Stomach (tissue), 9 donors: ENCODE measurements around the gene PTBP3. TPM values are rescaled to one million over a fixed set of nuclear protein-coding genes. Genes with fewer than 3 reads are reported as not detected.

Experiments
- DNase-seq, 2 donors: peaks; one replicate each; pipeline versions ENCODE4 v3.0.0 to v3.0.0-alpha.2; 2013 to 2019
- H3K27ac ChIP-seq, 5 donors: fragments of 200-600 bp in 4 of 5; sonication (generic) in 4 of 5; one replicate each; pipeline ENCODE4 v1.5.1; 2013 to 2019; ENCODE audit warnings: mild to moderate bottlenecking in 1 of 5, moderate library complexity in 1 of 5
- H3K27me3 ChIP-seq, 3 donors: fragments of 200-600 bp; sonication (generic); one replicate each; pipeline ENCODE4 v1.5.1; 2017 to 2019; ENCODE audit warnings: mixed run types in 1 of 3
- H3K36me3 ChIP-seq, 4 donors: fragments of 200-600 bp; sonication (generic); 1 replicate in 3 of 4; 2 replicates in 1 of 4; pipeline ENCODE4 v1.5.1; 2016 to 2019
- H3K4me1 ChIP-seq, 4 donors: fragments of 200-600 bp; sonication (generic); one replicate each; pipeline ENCODE4 v1.5.1; 2016 to 2019
- H3K4me3 ChIP-seq, 4 donors: fragments of 200-600 bp; sonication (generic) in 3 of 4; one replicate each; pipeline ENCODE4 v1.5.1; 2016 to 2019; ENCODE audit warnings: mild to moderate bottlenecking in 1 of 4
- H3K9me3 ChIP-seq, 4 donors: fragments of 200-600 bp; sonication (generic); one replicate each; pipeline ENCODE4 v1.5.1; 2016 to 2019
- CTCF ChIP-seq, 7 experiments: fragments of 450-650 bp in 4 of 7; fragments of 200-600 bp in 3 of 7; sonication (generic) in 3 of 7; IDR thresholded peaks; one replicate each; pipeline ENCODE4 v1.5.1; 2016 to 2019; ENCODE audit warnings: antibody characterized with exemption in 7 of 7, control low read depth in 2 of 7, mild to moderate bottlenecking in 1 of 7
- EP300 ChIP-seq: sonication (generic); formaldehyde crosslinking; IDR thresholded peaks from one replicate; pipeline ENCODE4 v1.6.1; 2017; ENCODE audit warnings: antibody characterized with exemption
- POLR2A ChIP-seq, 4 donors: fragments of 450-650 bp; IDR thresholded peaks; one replicate each; pipeline ENCODE4 v1.6.1; 2016; ENCODE audit warnings: antibody characterized with exemption in 4 of 4, control low read depth in 2 of 4, mild to moderate bottlenecking in 1 of 4, moderate library complexity in 1 of 4
- POLR2AphosphoS5 ChIP-seq, 3 donors: sonication (generic); formaldehyde crosslinking; IDR thresholded peaks; one replicate each; pipeline ENCODE4 v1.6.1; 2016; ENCODE audit warnings: antibody characterized with exemption in 3 of 3
- WGBS, 5 donors: extraction: QIAGEN DNeasy Blood & Tissue Kit in 3 of 5; methylation state at CpG; one replicate each; pipeline versions ENCODE4 v1.1.5 to v1.1.7; 2013 to 2018; 5-methylcytosine and 5-hydroxymethylcytosine counted together
- intact Hi-C: fragments of 100-400 bp; cut with DNase I; formaldehyde crosslinking; loops from one replicate; pipeline ENCODE4 v1.15.1; 2023; ENCODE audit warnings: low total_unique reads
- polyA plus RNA-seq, 3 donors: library from polyadenylated mRNA; stranded (reverse); fragments of 200-250 nt; gene quantifications; one replicate each; pipeline ENCODE4 v1.2.3, GENCODE V29; 2013
- total RNA-seq, 5 donors: library from RNA; depleted of rRNA; stranded (reverse); fragments of >200 nt; gene quantifications; one replicate each; pipeline versions ENCODE4 v1.1.0 to v1.2.3, GENCODE V29; 2014 to 2016
- donor health status: healthy with polysubstance abuse.
- donor health status: Bipolar disorder and iron deficiency.
- donor health status: healthy.

The PTBP3 gene
- total and polyA plus RNA-seq, 8 donors: 11.7 to 90.7 (median 24.1) TPM

DNA sequence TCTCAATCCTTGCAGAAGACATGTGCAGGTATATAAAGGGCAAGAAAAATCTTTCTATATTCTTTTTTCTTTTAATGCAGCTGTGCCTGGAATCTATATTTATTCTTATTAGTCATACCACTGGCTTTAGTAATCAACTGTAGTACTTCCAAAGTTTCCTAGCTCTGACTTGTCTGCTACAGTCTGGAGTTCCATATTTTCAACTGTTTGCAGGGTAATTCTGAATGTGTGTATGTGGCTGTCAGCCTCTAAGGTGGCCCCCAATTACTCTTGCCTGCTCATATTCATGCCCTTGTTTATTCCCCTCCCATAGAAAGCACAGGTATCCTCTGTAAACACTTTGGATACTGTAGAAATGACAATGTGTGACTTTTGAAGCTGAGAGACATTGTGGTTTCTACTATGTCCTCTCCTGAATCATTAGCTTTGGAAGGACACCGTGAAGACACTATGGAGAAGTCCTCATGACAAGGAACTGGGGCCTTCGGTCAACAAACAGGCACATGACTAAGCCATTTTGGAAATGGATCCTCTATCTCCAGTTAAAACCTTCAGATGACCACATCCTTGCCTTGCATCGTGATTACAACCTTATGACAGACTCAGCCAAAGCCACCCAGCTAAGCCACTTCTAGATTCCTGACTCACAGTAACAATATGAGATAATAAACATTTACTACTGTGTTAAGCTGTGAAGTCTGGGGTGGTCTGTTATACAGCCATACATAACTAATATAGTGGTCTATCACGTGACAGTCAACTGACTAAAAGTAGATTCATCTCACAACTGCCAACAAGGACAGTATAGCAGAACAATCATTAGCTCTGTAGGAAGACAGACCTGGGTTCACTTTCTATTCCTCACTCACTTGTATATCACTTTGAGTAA is 108.8 kb downstream of the PTBP3 start:
- Histone ChIP-seq H3K27ac (no peak overlapping the region), H3K4me3 (no peak overlapping the region), H3K9me3 (no peaks in the 10 kb centered on the region), H3K27me3 (no peaks in the 10 kb centered on the region), H3K36me3 (peaks cover 17 to 93% (median 87%) of the 10 kb centered on the region in 4 donors), H3K4me1 (no peaks in the 10 kb centered on the region)
- 77 to 100% (median 90%) methylated on average over 4 of the region's 4 CpGs for WGBS, 5 donors
- intact Hi-C loops: no loop called here
- TF ChIP-seq POLR2AphosphoS5 (IDR thresholded peaks at IDR 0.05): no peak
- no peak for TF ChIP-seq POLR2A (IDR thresholded peaks at IDR 0.05)
- TF ChIP-seq CTCF (IDR thresholded peaks at IDR 0.05): no peak
- no peak for TF ChIP-seq EP300
- no peak for DNase-seq

GRCh38 chr9:112218908-112219307 is 114.5 kb downstream of the PTBP3 start:
- TF ChIP-seq POLR2A (IDR thresholded peaks at IDR 0.05) (no peak), CTCF (IDR thresholded peaks at IDR 0.05) (no peak), POLR2AphosphoS5 (IDR thresholded peaks at IDR 0.05) (no peak), EP300 (no peak)
- no peak overlapping the region for H3K27ac ChIP-seq
- no peak overlapping the region for H3K4me3 ChIP-seq
- peaks cover under 1 to 82% (median 73%) of the 10 kb centered on the region in 4 donors for H3K36me3 ChIP-seq
- H3K4me1 ChIP-seq: no peaks in the 10 kb centered on the region
- no peaks in the 10 kb centered on the region for H3K9me3 ChIP-seq
- 67 to 86% (median 78%) methylated on average over 3 of the region's 3 CpGs for WGBS, 5 donors
- no peak for DNase-seq
- intact Hi-C loops: no loop called here
- H3K27me3 ChIP-seq: no peaks in the 10 kb centered on the region

DNA sequence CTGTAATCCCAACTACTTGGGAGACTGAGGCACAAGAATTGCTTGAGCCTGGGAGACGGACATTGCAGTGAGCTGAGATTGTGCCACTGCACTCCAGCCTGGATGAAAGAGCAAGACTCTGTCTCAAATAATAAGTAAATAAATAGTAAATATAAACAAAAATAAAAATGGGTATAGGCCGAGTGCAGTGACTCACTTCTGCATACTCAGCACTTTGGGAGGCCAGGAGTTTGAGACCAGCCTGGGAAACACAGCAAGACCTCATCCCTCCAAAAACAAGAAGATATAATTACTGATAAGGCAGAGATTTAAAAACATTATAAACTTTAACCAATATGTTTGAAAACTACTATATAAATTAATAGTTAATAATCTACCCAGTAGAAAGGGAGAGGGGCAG is 120.5 kb downstream of the PTBP3 start:
- Histone ChIP-seq H3K9me3 (peaks cover 0 to 8% (median 5%) of the 10 kb centered on the region in 4 donors), H3K27ac (no peak overlapping the region), H3K36me3 (peaks cover 10 to 92% (median 77%) of the 10 kb centered on the region in 4 donors), H3K4me3 (no peak overlapping the region), H3K4me1 (no peaks in the 10 kb centered on the region), H3K27me3 (no peaks in the 10 kb centered on the region)
- no peak for TF ChIP-seq CTCF (IDR thresholded peaks at IDR 0.05)
- no peak for TF ChIP-seq EP300
- TF ChIP-seq POLR2AphosphoS5 (IDR thresholded peaks at IDR 0.05): no peak
- no peak for TF ChIP-seq POLR2A (IDR thresholded peaks at IDR 0.05)
- 80 to 93% (median 89%) methylated on average over 2 of the region's 2 CpGs for WGBS, 5 donors
- intact Hi-C loops: no loop called here
- DNase-seq: no peak

- 94 to 100% (median 98%) methylated on average over 1 of the region's 1 CpG for WGBS, 5 donors
- intact Hi-C loops: no loop called here
- no peak for DNase-seq
- no peaks in the 10 kb centered on the region for H3K4me1 ChIP-seq
- no peak for TF ChIP-seq EP300
- no peak for TF ChIP-seq POLR2A (IDR thresholded peaks at IDR 0.05)
- TF ChIP-seq POLR2AphosphoS5 (IDR thresholded peaks at IDR 0.05): no peak
- no peak for TF ChIP-seq CTCF (IDR thresholded peaks at IDR 0.05)
- H3K36me3 ChIP-seq: peaks cover 8 to 71% (median 52%) of the 10 kb centered on the region in 4 donors
- no peak overlapping the region for H3K27ac ChIP-seq
- peaks cover 0 to 20% (median 16%) of the 10 kb centered on the region in 4 donors for H3K9me3 ChIP-seq
- no peaks in the 10 kb centered on the region for H3K27me3 ChIP-seq
- H3K4me3 ChIP-seq: no peak overlapping the region
These were observed 126.0 kb downstream of the PTBP3 start for GRCh38 chr9:112207451-112207850.
